Frontal cortex (tissue), 4 donors: Measurements from ENCODE around the gene CUBN. TPM values are rescaled to one million over a fixed set of nuclear protein-coding genes. Genes with fewer than 3 reads are reported as not detected.

Experiments
- DNase-seq, 2 donors: peaks; one replicate each; pipeline ENCODE4 v3.0.0; 2012; ENCODE audit warnings: low spot score in 2 of 2
- FAIRE-seq: peaks from 2 replicates; lab custom pipeline; 2012; peaks lifted over from hg19 to GRCh38; lab: Jason Lieb, UNC
- total RNA-seq: library from RNA; depleted of rRNA; stranded (reverse); fragments of >200 nt; gene quantifications from one replicate; pipeline ENCODE4 v1.2.3, GENCODE V29; 2014
- donor health status: control.
- donor health status: control.
- donor health status: control.

Gene CUBN
- total RNA-seq, 1 donor from 2014 or later = 1.2 TPM

DNA sequence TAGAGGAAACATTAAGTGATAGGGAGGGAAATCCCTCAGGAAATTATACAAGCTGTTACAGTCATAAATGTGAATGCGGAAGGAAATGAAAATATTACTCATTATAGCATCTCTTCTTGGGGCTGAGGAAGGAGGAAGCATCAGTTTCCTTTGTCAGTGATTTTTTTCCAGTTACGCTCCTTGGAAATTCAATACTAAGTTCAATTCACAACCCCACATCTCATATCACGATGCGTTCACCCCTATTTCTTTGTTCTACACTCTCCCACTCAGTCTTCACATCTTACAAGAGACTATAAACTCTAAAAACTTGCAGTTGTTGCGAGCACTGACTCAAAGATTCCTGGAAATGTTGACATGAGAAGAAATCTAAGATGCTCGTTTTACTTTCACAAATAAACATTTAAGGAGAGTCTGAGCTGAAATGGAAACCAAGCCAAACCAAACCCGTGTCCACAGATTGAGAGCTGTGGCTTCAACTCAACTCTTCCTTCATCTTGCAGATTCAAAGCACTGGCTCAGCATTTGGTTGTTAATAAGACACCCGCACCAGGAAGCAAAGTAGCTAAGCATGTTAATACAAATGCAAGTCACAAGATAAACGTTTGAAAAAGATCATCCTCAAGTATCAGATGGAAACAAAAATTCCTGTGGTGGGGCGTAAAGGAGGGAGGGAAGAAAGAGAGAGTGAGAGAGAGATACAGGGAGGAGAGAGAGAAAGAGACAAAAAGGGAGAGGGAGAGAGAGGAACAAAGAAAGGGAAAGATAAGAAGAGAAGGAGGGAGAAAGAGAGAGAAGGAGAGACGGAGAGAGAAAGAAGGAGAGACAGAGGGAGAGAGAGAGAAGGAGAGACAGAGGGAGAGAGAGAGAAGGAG, 162.4 kb downstream of the CUBN start:
- DNase-seq = no peak
- FAIRE-seq = no peak

DNA sequence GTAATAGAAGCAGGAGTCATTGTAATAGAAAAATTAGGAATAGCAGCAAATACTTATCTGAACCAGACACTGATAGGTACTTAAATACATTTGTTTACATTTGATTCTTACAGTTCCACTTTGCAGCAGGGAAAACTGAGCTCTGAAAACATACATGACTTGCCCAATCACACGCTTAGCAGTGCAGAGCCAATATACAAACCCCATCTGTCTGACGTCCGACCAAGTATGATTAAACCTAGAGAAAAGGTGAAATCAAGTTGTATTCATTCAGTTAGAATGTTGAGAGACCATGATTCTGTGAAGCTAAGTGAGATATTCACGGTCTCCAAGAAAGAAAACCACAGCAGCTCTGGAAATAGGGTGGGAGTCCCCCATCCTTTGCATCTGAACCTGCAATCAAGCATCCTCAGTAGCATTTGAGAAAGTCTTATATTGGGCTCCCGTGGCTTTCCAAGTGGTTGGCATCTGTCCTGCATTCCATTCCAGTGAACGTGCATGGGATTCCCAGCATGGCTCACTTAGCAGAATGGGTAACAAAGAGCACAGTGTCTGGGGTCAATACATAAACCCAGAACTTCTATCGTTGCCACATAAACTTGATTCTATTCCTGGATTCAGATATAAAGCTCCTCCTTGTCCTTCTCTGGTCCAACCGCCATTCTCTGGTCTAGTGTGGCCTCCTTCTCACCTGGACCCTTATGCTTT, 163.7 kb downstream of the CUBN start:
- DNase-seq (no peak), FAIRE-seq (no peak)

DNA sequence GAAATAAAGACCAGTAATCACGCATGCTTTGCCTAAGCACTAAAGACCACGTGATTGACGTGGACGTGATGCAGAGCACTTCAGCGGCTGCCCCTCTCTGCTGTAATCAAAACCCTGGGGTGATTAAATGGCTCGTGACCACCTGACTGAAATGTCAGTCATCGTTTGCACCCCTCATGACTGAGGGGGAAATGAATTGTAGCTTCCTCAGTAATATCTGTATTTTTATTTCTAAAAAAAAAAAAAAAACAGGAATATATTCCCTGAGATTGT, 164.3 kb downstream of the CUBN start:
- FAIRE-seq = no peak
- DNase-seq = no peak

DNA sequence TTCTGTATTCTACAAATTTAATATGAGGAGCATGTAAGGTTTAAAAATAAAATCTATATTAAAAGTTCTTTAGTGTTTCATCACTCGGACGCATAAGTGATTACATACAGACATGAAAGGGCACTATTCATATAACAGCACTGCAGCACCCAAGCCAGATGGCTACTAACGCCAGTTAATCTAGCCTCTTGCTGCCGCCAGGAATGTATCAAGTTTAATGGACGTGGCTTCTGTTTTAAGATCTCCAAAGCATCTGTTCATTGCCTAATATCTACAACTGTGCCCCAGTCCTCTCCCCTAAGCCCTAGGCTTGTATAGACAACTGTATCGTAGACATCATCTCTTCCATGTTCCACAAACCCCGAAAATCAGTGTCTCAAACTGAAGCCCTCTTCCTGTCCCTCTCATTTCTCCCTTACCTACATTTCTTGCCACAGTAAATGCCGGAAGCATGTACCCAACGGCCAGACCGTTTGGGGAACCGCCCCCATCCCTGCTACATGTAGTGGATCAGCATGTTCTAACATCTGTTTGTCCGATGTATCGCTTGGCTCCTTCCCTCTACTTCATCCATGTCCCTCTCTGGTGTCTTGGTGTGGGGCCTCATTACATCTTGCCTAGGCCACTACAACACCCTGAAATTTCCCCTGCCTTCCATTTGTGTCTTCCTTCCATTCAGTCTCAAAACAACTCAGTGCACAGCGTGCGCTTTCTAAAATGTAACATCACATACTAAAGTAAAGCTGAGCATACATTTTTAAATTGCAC, 164.9 kb downstream of the CUBN start:
- no peak for FAIRE-seq
- DNase-seq = no peak

DNA sequence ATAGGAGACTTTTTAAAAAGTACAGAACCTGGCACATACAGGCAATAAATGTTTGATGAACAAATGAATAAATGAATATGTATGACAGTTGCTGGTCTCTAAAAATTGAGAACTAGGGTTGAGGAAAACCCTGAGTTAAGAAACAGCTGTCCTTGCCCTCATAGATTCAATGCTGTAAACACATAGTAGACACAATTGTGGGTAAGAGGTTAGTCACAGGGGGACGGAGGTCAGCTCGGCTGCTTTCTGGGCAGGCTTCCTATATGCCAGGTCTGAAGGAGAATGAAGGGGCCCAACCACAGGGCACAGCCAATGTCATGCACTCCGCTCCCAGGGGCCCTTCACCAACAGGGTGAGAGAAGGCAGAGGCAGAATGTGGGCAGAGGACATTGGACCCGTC, 169.1 kb downstream of the CUBN start:
- no peak for FAIRE-seq
- DNase-seq = no peak

DNA sequence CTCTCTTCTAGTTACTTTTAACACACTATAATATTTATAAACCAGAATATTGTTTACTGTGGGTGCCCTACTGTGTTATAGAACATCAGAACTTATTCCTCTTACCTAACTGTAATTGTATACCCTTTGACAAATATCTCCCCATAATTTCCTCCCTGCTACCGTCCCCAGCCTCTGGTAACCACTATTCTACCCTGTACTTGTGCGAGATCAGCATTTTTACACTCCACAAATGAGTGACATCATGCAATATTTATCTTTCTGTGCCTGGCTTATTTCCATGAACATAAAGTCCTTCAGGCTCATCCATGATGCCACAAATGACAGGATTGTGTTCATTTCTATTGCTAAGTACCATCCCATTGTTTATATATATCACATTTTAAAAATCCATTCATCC, 172.6 kb downstream of the CUBN start:
- no peak for FAIRE-seq
- DNase-seq = no peak

DNA sequence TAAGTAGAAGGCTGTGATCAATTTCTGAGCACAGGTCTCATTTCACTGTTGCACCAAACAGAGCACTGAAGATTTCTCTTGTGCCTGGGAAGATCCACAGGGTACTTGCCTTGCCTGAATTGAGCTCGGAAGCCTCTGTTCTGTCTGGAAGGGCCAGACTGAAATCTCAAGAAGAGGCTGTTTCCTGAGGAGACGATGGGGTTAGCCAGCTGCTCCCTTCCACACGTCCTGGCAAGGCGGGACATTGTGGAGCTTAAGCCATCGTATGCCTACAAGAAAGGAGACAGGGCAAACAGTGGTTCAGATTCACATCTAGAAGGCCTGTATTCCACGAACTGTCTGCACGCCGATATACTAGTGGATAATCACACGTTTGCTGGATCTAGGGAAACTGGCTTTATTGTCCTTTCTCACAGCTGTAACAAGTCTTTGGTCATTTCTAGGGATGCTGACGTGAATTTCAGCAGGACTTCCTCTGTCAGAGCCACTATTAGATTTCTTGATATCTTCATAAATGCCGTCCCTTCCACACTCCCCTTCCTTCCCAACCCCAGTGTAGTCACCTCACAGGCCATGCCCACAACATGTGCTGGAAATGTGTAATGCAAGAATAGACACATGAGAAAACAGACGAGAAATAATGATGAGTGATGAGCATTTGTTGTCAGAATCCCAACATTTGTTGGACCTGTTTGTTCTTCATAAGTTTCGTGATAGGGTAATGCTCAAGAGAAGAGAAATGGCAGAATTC, 175.2 kb downstream of the CUBN start:
- FAIRE-seq (no peak), DNase-seq (no peak)

DNA sequence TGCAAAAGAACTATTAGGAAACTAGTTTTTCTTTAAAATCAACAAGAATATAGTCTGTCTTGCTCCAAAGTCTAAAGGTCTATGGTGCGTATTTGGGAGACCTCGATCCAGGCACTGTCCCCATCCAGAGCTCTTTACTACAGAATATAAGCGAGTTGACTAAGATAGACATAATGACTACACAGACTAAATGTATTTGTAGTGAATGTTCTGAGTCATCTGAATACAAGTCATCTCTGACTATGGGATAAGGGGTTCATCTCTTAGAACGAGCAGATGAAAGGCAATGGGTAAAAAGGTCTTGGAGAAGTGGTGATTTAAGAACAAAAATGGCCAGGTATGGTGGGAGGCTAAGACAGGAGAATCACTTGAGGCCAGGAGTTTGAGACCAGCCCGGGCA, 176.3 kb downstream of the CUBN start:
- DNase-seq = no peak
- FAIRE-seq = no peak

DNA sequence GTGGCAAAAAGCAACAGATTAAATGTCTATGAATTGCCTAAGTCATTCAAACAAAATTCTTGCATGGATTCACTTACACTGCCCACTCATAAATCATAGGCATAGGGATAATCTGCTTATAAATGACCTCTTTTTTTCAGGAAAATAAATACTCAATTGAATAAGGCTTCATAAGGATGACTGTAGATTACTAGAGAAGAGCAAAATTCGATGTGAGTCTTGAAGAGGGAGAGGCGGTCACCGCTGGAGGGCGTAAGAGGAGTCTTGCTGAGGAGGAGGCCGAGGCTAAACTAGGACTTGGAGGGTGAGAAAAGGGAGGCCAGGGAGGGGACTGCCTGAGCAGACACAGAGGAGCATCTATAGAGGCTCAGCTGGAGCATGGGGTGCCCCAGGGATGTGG, 177.0 kb downstream of the CUBN start:
- DNase-seq = no peak
- FAIRE-seq = no peak

DNA sequence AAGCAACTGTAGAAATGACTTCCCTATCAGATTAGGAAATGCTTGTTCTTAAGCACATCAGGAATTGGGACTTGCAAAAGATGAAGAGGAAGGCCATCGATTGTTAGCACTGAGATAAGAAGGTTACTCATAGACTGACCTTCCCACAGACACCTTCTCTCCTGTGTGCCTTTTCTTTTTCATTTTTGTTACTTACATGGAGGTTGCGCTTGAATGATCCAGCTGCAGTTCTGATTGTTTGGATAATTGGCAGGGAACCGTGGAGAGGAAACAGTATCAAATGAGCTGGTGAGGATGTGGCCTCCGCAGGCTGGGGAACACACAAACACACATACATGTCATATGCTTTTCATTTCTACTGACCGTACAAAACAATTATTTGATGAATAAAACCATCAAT, 177.5 kb downstream of the CUBN start:
- DNase-seq (no peak), FAIRE-seq (no peak)

DNA sequence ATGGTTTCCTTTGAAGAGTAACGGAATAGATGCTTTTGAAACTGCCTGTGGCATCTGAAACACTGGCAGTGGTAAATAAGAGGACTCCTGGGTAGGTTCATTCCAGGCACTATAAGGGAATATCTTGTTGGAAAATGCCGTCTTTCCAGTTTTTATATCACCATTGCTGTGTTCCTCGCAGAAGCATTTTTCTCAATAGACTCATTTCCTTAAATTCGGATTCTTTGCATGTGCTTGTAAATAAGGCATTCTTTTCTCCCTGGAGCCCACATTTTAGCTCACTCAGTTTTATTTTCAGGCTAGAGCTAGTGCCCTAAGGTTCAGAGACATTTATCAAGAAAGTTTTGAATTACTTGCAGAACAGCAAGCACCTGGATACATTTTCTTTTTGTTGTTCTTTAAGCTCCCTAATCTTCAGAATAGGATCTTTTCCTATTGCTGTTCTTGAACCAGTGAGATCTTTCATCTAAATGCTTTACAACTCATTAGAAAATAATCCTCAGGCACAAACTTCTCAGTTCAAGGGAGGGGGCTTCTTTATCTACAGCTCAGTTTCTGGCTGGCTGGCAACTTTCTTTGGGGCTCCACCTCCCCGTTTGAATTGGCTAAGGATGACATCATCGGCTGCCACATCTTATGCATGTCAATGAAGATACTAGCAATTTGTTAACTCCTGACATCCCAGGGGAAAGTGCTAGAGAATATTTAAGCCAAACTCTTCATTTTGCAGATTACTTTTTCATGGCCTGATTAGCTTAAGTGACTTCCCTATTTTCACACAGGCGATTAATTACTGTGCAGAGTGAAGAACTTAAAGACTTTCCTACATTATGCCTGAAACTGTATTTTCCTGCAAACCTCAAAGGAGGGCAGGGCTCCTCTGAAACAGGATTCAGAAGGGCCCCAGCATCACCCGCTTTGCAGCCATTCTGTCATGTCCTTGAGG, 178.7 kb downstream of the CUBN start:
- DNase-seq = peak in 1 of 2 donors; percentile 23
- no peak for FAIRE-seq

DNA sequence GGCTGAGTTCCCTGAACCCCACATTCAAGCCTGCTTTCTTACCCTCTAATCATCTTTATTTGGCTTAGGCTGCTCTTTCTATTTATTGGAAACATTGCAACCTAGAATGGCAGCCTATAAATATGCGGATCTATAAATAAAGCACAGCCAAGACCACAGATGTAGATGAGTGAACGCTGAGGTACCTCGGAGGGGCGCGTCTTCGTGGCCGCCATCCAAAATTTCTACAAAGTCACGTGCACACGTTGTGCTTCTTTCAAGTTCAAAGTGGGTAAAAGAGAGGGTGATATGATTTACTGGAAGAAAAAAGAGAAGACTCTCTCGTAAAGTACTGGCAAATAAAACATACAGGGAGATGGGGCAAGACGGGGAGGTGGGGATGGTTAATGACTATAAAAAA, 179.8 kb downstream of the CUBN start:
- no peak for FAIRE-seq
- no peak for DNase-seq

DNA sequence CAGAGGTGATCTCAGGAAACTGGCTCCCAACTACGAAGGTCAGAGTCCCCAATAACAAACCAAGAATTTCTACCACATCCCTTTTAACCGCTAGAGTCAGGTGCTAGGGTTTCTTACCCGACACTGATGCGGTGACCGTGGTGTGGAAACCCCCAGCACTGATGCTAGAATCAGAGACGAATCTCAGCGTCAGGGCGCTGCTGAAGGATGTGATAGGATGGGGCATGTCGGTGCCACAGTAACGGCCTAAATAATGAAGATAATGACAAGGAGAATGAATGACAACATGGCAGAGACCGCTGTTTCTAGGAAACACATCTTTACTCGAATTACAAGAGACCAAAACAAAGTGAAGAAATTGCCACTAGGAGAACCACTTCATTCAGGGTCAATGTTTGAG, 181.2 kb downstream of the CUBN start:
- FAIRE-seq = no peak
- DNase-seq = no peak

DNA sequence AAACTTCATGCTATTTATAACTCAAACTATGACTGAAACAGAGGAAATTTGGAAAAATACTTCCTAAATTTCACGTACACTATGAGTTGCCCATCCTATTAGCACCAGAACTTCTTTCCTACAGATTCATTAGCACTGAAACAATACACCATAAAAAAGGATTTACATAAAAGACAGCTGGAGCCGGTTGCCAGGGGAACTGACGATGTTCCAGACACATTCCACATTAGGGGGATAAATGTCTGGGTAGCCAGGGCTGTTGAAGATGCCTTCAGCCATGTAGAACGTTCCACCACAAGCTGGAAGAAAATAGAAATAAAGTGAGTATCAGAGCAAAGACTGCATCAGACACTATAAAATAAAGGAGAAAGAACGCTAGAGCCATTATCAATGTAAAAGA, 182.5 kb downstream of the CUBN start:
- no peak for DNase-seq
- FAIRE-seq = no peak

DNA sequence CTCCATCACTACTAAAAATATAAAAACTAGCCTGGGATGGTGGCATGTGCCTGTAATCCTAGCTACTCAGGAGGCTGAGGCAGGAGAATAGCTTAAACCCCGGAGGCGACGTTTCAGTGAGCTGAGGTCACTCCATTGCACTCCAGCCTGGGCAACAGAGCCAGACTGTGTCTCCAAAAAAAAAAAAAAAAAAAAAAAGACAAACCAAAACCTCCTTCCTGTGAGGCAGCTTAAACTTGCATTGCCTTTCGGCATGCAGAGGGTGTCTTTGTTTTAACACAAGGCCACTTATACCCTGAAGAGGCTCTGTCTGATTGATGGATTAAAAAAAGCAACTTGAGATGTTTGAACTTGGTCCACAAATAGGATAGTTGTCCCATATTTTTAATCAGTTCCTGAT, 184.0 kb downstream of the CUBN start:
- DNase-seq (no peak), FAIRE-seq (no peak)

DNA sequence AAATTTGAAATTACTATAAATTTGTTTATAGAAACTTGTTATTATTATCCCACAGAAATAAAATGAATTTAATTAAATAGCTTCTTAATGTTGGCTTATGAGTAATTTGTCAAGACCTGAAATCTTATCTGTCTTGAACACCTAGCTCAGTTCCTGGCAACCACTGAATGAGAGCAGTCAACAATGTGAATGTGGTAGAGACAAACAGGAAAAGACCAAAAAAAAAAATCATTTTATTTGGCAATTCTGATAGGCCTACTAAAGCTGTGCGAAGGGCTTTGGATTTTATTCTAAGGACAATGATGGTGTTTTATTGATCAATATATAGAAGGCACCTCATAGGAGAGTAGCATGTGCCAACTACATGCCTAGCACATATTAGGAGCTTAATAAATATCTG, 184.6 kb downstream of the CUBN start:
- DNase-seq = no peak
- no peak for FAIRE-seq

DNA sequence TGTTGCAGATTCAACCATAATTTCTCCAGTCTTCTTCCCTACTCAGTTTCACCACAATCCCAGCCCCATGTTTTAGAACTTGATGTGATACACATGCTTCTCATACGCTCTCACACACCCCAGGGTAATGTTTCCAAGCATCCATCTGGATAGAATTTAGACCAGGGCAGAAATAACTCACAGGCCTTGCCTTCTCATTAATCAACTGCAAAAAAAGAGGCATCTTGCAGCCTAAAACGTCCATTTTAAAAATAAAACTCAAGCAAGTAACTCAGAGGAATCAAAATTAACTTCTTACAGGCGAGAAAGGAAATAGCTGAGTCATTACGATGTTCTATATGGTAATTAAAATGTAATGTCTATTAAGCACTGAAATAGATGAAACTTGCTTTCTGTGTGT, 185.2 kb downstream of the CUBN start:
- FAIRE-seq = no peak

DNA sequence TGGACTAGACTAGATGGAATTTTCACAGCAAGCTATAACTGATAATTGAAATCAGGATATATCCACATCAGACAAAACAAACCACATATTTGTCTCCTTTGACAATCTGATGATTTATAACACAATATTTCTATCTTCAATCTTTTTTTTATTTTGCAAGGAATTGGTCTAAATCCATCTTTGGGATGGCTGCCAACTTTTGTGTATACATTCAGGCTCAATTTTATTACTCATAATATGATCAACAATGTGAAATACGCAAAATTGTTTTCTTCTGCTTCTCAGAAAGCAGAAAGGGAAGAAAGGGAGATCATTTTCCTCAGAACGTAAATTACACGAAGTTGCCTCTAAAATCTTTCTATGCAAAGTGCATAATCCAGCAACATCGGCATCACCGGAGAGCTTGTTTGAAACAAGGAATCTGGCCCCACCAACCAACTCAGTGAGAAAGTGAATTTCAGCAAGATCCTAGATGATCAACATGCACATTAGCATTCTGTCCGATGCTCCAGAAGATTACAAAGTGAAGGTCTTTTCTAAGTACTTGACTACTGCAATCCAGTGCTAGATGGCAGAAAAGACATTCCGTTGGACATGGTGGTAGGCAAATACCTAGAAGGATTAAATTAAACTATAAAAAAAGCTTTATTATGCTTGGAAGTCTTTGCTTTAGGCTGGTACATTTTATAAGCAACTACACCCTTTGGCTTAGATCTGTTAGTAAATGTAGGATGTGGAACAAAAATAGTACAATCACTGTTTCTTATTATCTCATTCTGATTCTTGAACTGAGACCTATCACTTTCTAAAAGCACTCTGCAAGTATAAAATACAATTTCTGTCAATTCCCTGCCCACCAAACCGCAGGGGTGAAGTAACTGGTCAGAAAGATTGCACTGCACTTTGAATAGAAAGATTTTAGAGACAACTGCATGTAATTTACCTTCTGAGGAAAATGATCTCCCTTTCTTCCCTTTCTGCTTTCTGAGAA, 186.0 kb downstream of the CUBN start:
- FAIRE-seq (no peak), DNase-seq (no peak)

More for the DNA sequence above, 185.2 kb downstream of the CUBN start:
- DNase-seq = no peak
